H9 (cell line): ENCODE measurements around the gene THSD4. TPM values are rescaled to one million over a fixed set of nuclear protein-coding genes. Genes with fewer than 3 reads are reported as not detected.

Experiments
- DNase-seq: peaks from one replicate; pipeline ENCODE4 v3.0.0-alpha.2; 2017
- H2AFZ ChIP-seq: one replicate; pipeline ENCODE4 v1.6.1; 2013; ENCODE audit warnings: mild to moderate bottlenecking, low read length, control low read depth, moderate library complexity
- H2AK5ac ChIP-seq: 2 replicates; pipeline ENCODE4 v1.6.1; 2013; ENCODE audit warnings: low read length, control low read depth, mixed read lengths; ENCODE audit not compliant: insufficient read length
- H2BK120ac ChIP-seq: one replicate; pipeline ENCODE4 v1.6.1; 2013; ENCODE audit warnings: low read depth, mild to moderate bottlenecking, low read length, control low read depth, inconsistent platforms; ENCODE audit not compliant: poor library complexity, severe bottlenecking
- H2BK12ac ChIP-seq: 2 replicates; pipeline ENCODE4 v1.6.1; 2013; ENCODE audit warnings: low read length, control low read depth, mixed read lengths, low read depth; ENCODE audit not compliant: insufficient read length
- H2BK15ac ChIP-seq: 2 replicates; pipeline ENCODE4 v1.6.1; 2013; ENCODE audit warnings: low read depth, low read length, control low read depth
- H2BK20ac ChIP-seq: one replicate; pipeline ENCODE4 v1.6.1; 2013; ENCODE audit warnings: low read depth, mild to moderate bottlenecking, low read length, control low read depth, inconsistent platforms; ENCODE audit not compliant: poor library complexity, severe bottlenecking
- H2BK5ac ChIP-seq: 2 replicates; pipeline ENCODE4 v1.6.1; 2013; ENCODE audit warnings: low read length, control low read depth, mixed read lengths; ENCODE audit not compliant: insufficient read length
- H3K14ac ChIP-seq: 2 replicates; pipeline ENCODE4 v1.6.1; 2013; ENCODE audit warnings: low read length, control low read depth; ENCODE audit not compliant: insufficient read depth
- H3K18ac ChIP-seq: 2 replicates; pipeline ENCODE4 v1.6.1; 2013; ENCODE audit warnings: low read depth, mild to moderate bottlenecking, mixed read lengths, low read length, control low read depth; ENCODE audit not compliant: insufficient read length
- H3K23ac ChIP-seq: 2 replicates; pipeline ENCODE4 v1.6.1; 2013; ENCODE audit warnings: low read length, control low read depth, mixed read lengths, low read depth; ENCODE audit not compliant: insufficient read length
- H3K23me2 ChIP-seq: 2 replicates; pipeline ENCODE4 v1.6.1; 2013; ENCODE audit warnings: low read depth, mild to moderate bottlenecking, mixed read lengths, low read length, control low read depth; ENCODE audit not compliant: insufficient read length, poor library complexity, severe bottlenecking
- H3K27ac ChIP-seq: 2 replicates; pipeline ENCODE4 v1.5.1; 2013; ENCODE audit warnings: low read length, control low read depth, mixed read lengths, low read depth; ENCODE audit not compliant: insufficient read length
- H3K27me3 ChIP-seq: 2 replicates; pipeline ENCODE4 v1.6.1; 2013; ENCODE audit warnings: low read length, control low read depth, inconsistent platforms; ENCODE audit not compliant: insufficient read depth
- H3K4ac ChIP-seq: 2 replicates; pipeline ENCODE4 v1.6.1; 2013; ENCODE audit warnings: low read depth, mild to moderate bottlenecking, control low read depth, inconsistent platforms, low read length, moderate library complexity
- H3K4me1 ChIP-seq: 2 replicates; pipeline ENCODE4 v1.6.1; 2013; ENCODE audit warnings: low read length, control low read depth, inconsistent platforms; ENCODE audit not compliant: insufficient read depth
- H3K4me2 ChIP-seq: 2 replicates; pipeline ENCODE4 v1.6.1; 2013; ENCODE audit warnings: low read length, control low read depth, mixed read lengths; ENCODE audit not compliant: insufficient read length, insufficient read depth
- H3K56ac ChIP-seq: 2 replicates; pipeline ENCODE4 v1.6.1; 2013; ENCODE audit warnings: low read depth, mild to moderate bottlenecking, mixed read lengths, low read length, control low read depth; ENCODE audit not compliant: insufficient read length
- H3K79me1 ChIP-seq: 2 replicates; pipeline ENCODE4 v1.6.1; 2013; ENCODE audit warnings: low read depth, mild to moderate bottlenecking, moderate library complexity, low read length, control low read depth, inconsistent platforms; ENCODE audit not compliant: insufficient read depth, poor library complexity, severe bottlenecking
- H3K79me2 ChIP-seq: 2 replicates; pipeline ENCODE4 v1.6.1; 2013; ENCODE audit warnings: low read length, control low read depth, inconsistent platforms; ENCODE audit not compliant: insufficient read depth
- H3K9ac ChIP-seq: 2 replicates; pipeline ENCODE4 v1.6.1; 2013; ENCODE audit warnings: low read length, control low read depth, mixed read lengths; ENCODE audit not compliant: insufficient read length; ENCODE audit errors: extremely low read depth
- H3K9me3 ChIP-seq: one replicate; pipeline ENCODE4 v1.6.1; 2013; ENCODE audit warnings: low read depth, low read length, inconsistent platforms; ENCODE audit not compliant: control insufficient read depth
- H3T11ph ChIP-seq: one replicate; pipeline ENCODE4 v1.6.1; 2013; ENCODE audit warnings: mild to moderate bottlenecking, low read length, control low read depth, inconsistent platforms
- H4K20me1 ChIP-seq: one replicate; pipeline ENCODE4 v1.6.1; 2013; ENCODE audit not compliant: control insufficient read depth, insufficient read length, insufficient read depth
- H4K5ac ChIP-seq: 2 replicates; pipeline ENCODE4 v1.6.1; 2013; ENCODE audit warnings: low read depth, mild to moderate bottlenecking, mixed read lengths, low read length, control low read depth; ENCODE audit not compliant: insufficient read length
- H4K8ac ChIP-seq: replicated peaks from 2 replicates; pipeline ENCODE4 v1.6.1; 2013; ENCODE audit warnings: low read length, control low read depth, mixed read lengths, low read depth; ENCODE audit not compliant: insufficient read length
- H4K91ac ChIP-seq: 2 replicates; pipeline ENCODE4 v1.6.1; 2013; ENCODE audit warnings: low read depth, mild to moderate bottlenecking, moderate library complexity, mixed read lengths, low read length, control low read depth; ENCODE audit not compliant: insufficient read length
- H3K27ac Mint-ChIP-seq, 3 experiments: 2 replicates in 2 of 3; 3 replicates in 1 of 3; pipeline ENCODE4 v1.8.0; 2020 to 2021; ENCODE audit warnings: mixed read lengths in 3 of 3, mild to moderate bottlenecking in 1 of 3, moderate library complexity in 1 of 3
- H3K27me3 Mint-ChIP-seq: 2 replicates; pipeline ENCODE4 v1.8.0; 2021; ENCODE audit warnings: low read depth, mild to moderate bottlenecking, moderate library complexity, mixed read lengths
- H3K36me3 Mint-ChIP-seq, 3 experiments: 2 replicates in 2 of 3; 3 replicates in 1 of 3; pipeline ENCODE4 v1.8.0; 2020 to 2021; ENCODE audit warnings: low read depth in 3 of 3, mixed read lengths in 3 of 3; ENCODE audit not compliant: insufficient read depth in 1 of 3
- H3K4me1 Mint-ChIP-seq, 2 experiments: 2 replicates each; pipeline ENCODE4 v1.8.0; 2020; ENCODE audit warnings: mixed read lengths in 2 of 2
- H3K4me3 Mint-ChIP-seq, 2 experiments: 2 replicates in 1 of 2; 3 replicates in 1 of 2; pipeline ENCODE4 v1.8.0; 2020 to 2021; ENCODE audit warnings: mild to moderate bottlenecking in 2 of 2, mixed read lengths in 2 of 2, moderate library complexity in 1 of 2
- H3K9me3 Mint-ChIP-seq, 2 experiments: 2 replicates in 1 of 2; 3 replicates in 1 of 2; pipeline ENCODE4 v1.8.0; 2020; ENCODE audit warnings: mild to moderate bottlenecking in 2 of 2, mixed read lengths in 2 of 2, moderate library complexity in 1 of 2
- CTCF ChIP-seq: fragments of 200-600 bp; sonication (generic); conservative IDR thresholded peaks from 3 replicates; pipeline ENCODE4 v1.8.0; 2021; ENCODE audit warnings: antibody characterized with exemption, mild to moderate bottlenecking
- WGBS: extraction: QIAGEN DNeasy Blood & Tissue Kit; methylation state at CpG from one replicate; pipeline ENCODE4 v1.1.7; 2013; ENCODE audit warnings: missing lambda C conversion rate, low lambda C conversion rate, mixed read lengths; ENCODE audit not compliant: insufficient read length; ENCODE audit errors: extremely low coverage; 5-methylcytosine and 5-hydroxymethylcytosine counted together
- total RNA-seq: library from RNA; stranded (reverse); gene quantifications from 2 replicates; pipeline ENCODE4 v1.2.1, GENCODE V29; 2021

THSD4 gene
- total RNA-seq, 1 experiment from 2014 or later: 5.5 TPM

GRCh38 chr15:71430782-71431181, 315.5 kb downstream of the THSD4 start:
- Mint-ChIP-seq H3K36me3 (no peaks in the 10 kb centered on the region), H3K27me3 (peaks cover under 1% of the 10 kb centered on the region; the same call in 1 of the 2 replicates), H3K27ac (no peak overlapping the region; a peak in 1 of 7 replicates), H3K4me1 (peaks cover 29 to 33% of the 10 kb centered on the region in 2 experiments), H3K9me3 (no peaks in the 10 kb centered on the region), H3K4me3 (no peak overlapping the region)
- H3K9me3 ChIP-seq: no peaks in the 10 kb centered on the region
- H4K91ac ChIP-seq: no peak overlapping the region
- peaks cover 2% of the 10 kb centered on the region; the same call in 1 of the 2 replicates for H3K4me1 ChIP-seq
- H3K4ac ChIP-seq: no peak overlapping the region
- TF ChIP-seq CTCF: no peak
- no peak for DNase-seq
- no peak overlapping the region for H2BK15ac ChIP-seq
- H2AFZ ChIP-seq: no peak overlapping the region
- no peak overlapping the region for H2BK20ac ChIP-seq
- no peaks in the 10 kb centered on the region for H3K79me2 ChIP-seq
- H3K23ac ChIP-seq: no peak overlapping the region
- no peak overlapping the region for H3K27ac ChIP-seq
- H4K20me1 ChIP-seq: no peaks in the 10 kb centered on the region
- H3K27me3 ChIP-seq: no peaks in the 10 kb centered on the region
- H3K79me1 ChIP-seq: no peaks in the 10 kb centered on the region
- no peak overlapping the region for H3T11ph ChIP-seq
- H3K18ac ChIP-seq: no peak overlapping the region
- H3K9ac ChIP-seq: no peak overlapping the region
- no peak overlapping the region for H2AK5ac ChIP-seq
- no peak overlapping the region for H2BK120ac ChIP-seq
- H2BK5ac ChIP-seq: no peak overlapping the region
- no peak overlapping the region for H2BK12ac ChIP-seq
- no peak overlapping the region for H3K14ac ChIP-seq
- no peaks in the 10 kb centered on the region for H3K23me2 ChIP-seq
- no peak overlapping the region for H3K56ac ChIP-seq
- no peak overlapping the region for H4K5ac ChIP-seq
- WGBS: no CpG with 5 or more reads among the region's 2 CpGs
- H4K8ac ChIP-seq: no peak overlapping the region
- H3K4me2 ChIP-seq: no peak overlapping the region
